SKM-1 treated with dmso at 0.1 percent for 144 hours (cell line): Measurements from ENCODE around the gene CDR2L.
A peak's percentile ranks its signal among the peaks of the same experiment; 100 is the strongest.
"Not testable (repeated sequence)": the region's sequence is repeated elsewhere in the genome, so short reads cannot be mapped to it uniquely, and the experiment has no call there.

ENCODE experiments used
- DNase-seq: peaks from one replicate; lab custom pipeline; 2025; ENCODE audit not compliant: unreplicated experiment; lab: John Stamatoyannopoulos, UW

The CDR2L gene

GRCh38 chr17:75009139-75009724, 21.8 kb downstream of the CDR2L start:
- DNase-seq, result no peak

- no peak for DNase-seq
Measured at GRCh38 chr17:75010683-75011400, 23.4 kb downstream of the CDR2L start.

GRCh38 chr17:75011401-75012095, 24.1 kb downstream of the CDR2L start:
- DNase-seq, result no peak

- DNase-seq, result no peak
Measured at GRCh38 chr17:75012096-75012345, 24.6 kb downstream of the CDR2L start.

- peak; percentile 85 for DNase-seq
Measured at GRCh38 chr17:75012346-75013091, 25.1 kb downstream of the CDR2L start, which contains the start of gene MRPL58. Gene MRPL58 (plus strand): TSS chr17:75012670. CDS start chr17:75012687, 17 bp downstream.

- DNase-seq, result no peak
Measured at GRCh38 chr17:75013092-75013559, 25.7 kb downstream of the CDR2L start.

- DNase-seq, result no peak
Measured at GRCh38 chr17:75019146-75019545, 31.7 kb downstream of the CDR2L start.

GRCh38 chr17:75019710-75020109, 32.3 kb downstream of the CDR2L start:
- no peak for DNase-seq

- no peak for DNase-seq
Measured at GRCh38 chr17:75020331-75021110, 33.1 kb downstream of the CDR2L start.

- DNase-seq, result no peak
Measured at GRCh38 chr17:75024686-75025397, 37.4 kb downstream of the CDR2L start.

- not testable (repeated sequence) for DNase-seq
Measured at GRCh38 chr17:75025398-75025734, 37.9 kb downstream of the CDR2L start.

- DNase-seq, result not testable (repeated sequence)
Measured at GRCh38 chr17:75026650-75027049, 39.2 kb downstream of the CDR2L start.

- DNase-seq, result no peak
Measured at GRCh38 chr17:75030161-75030560, 42.7 kb downstream of the CDR2L start.

- DNase-seq, result no peak
Measured at GRCh38 chr17:75031972-75032719, 44.7 kb downstream of the CDR2L start.

GRCh38 chr17:75032720-75033280, 45.4 kb downstream of the CDR2L start:
- DNase-seq, result no peak

GRCh38 chr17:75033346-75034235, 46.2 kb downstream of the CDR2L start:
- peak; percentile 84 for DNase-seq

- DNase-seq, result peak; percentile 83
Measured at GRCh38 chr17:75034236-75034908, 46.9 kb downstream of the CDR2L start.
